ENCODE results near the gene PLLP. TPM values are rescaled to one million over a fixed set of nuclear protein-coding genes. Genes with fewer than 3 reads are reported as not detected.

PLLP gene
- total RNA-seq, 2 donors from 2014 or later, result 5.0 to 8.2 TPM

DNA sequence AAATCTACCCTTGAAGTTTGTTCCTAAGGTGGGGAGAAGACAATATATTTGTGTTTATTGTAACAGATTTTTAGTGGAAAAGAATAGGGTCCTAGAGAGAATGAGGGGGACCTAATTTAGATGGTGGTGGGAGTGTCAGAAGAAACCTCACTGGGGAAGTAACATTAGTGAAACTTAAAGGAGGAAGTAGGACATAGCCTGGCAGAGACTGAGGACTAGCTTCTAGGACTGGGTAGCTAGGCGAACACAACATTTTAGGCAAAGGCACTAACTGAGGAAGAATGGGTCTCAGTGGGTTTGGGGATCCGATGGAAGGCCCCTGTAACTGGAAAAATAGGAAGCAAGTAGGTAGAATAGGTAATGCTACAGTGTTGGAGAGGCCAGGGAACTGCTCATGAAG, 43.6 kb downstream of the PLLP start:
- DNase-seq (no peak), ATAC-seq (no peak)
- intact Hi-C loops (cut with DNase I), result no loop called here

DNA sequence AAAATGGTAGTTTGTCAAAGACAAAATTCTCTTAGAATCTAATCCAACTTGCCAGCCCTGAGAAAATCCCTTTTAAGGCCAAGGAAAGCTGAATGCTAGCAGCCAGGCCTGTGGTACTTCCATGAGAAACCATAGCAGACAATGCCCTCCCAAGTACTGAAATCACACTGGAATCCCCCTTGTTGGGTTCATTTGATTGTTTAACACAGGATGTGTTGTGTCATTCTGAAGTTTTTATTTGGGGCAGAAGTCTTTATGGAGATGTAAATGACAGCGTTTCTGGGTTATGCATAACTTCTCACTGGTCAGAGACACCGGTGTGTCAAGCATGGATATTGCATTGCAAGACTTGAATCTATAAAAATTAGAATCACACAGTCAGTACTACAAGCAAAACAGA, 45.4 kb downstream of the PLLP start:
- DNase-seq, result no peak
- intact Hi-C loops (cut with DNase I), result no loop called here
- no peak for ATAC-seq

DNA sequence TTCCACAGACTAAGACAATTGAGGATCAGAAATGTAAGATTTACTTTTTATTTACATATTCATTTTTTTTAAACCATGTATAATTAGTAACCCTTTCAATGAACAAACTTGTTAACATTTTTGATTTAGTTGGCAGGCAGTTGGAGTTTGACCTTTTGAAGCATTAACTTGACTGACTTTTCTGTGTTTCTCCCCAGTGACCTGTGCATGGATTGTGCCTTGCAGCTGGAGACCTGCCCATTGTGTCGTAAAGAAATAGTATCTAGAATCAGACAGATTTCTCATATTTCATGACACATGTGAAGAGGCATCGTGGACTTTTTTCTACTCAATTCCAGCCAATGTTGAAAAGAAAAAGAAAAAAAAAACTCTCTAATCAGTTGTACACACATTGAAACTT, 45.8 kb downstream of the PLLP start:
- ATAC-seq (no peak), DNase-seq (no peak)
- intact Hi-C loops (cut with DNase I), result no loop called here

DNA sequence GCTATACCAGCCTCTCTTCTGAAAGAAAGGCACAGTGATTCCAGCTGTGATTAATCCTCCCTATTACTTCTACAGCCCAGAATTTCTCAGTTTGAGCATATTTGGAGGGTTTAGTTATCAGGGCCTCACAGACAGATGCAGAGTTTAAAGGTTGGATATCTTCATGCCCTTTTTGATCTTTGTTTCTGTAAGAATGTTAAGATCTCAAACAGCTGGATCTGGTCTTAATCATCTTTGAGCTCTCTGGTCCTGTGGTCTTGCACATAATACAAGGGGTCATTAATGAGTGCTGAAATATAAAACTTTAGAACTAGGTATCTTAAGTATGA, 48.5 kb downstream of the PLLP start:
- no peak for ATAC-seq
- DNase-seq, result no peak
- intact Hi-C loops (cut with DNase I), result no loop called here

DNA sequence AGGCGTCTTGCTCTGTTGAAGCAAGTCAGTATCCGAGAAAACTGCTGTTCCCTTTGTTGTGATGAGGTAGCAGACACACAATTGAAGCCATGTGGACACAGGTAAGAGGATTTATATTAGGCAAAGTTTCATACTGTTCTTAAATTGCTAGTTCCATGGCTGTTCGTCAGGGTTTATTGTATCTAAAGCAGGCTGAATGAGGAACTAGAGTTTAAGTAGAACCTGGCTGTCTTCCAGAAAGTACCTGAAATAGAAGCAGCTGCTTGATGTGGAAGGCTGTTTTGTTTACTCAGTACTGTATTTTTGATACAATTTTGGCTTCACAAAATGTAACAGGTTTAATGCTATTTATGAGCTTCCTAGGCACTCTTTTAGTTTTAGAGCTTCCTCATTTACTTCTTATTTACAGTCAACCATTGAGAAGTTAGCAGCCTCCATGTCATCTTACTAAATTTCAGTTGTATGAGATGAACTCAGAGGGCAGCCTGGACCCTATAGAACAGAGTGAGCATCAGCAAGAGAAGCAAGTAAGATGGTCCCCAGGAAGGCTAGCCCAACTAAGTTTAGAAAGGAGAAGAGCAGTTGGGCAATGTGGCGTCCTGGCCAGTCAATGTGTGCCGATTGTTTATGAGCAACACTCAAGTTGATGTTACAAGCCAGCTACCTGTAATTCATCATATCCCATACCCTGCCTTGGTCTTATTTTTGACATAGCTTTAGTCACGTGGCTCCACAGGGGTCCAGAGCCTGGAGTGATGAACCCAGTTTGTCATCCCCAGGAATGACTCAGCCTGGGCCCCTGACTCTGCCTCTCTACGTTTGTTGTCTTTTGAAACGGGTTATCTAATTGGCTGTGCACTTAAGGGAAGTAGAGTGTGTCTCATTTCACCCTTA, 49.1 kb downstream of the PLLP start:
- no peak for DNase-seq
- intact Hi-C loops (cut with DNase I), result no loop called here
- ATAC-seq, result peak in 1 of 2 donors; percentile 51

DNA sequence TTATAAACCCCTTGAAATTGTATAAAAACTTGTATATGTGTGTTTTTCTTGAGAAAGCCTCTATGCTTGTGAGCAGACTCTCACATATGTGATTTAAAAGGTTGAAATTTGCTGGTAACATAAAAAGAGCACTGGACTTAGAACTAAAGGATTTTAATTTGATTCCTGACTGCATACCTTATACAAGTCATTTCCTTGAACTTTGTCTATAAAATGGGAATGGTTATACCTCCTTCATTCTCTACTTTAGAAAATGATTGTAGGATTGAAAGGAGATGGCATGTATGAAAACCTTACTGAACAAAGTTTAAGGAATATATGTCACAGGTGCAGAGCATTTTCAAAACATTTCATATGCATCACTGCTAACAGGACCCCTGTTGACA, 49.8 kb downstream of the PLLP start:
- ATAC-seq (no peak), DNase-seq (no peak)
- intact Hi-C loops (cut with DNase I), result no loop called here

DNA sequence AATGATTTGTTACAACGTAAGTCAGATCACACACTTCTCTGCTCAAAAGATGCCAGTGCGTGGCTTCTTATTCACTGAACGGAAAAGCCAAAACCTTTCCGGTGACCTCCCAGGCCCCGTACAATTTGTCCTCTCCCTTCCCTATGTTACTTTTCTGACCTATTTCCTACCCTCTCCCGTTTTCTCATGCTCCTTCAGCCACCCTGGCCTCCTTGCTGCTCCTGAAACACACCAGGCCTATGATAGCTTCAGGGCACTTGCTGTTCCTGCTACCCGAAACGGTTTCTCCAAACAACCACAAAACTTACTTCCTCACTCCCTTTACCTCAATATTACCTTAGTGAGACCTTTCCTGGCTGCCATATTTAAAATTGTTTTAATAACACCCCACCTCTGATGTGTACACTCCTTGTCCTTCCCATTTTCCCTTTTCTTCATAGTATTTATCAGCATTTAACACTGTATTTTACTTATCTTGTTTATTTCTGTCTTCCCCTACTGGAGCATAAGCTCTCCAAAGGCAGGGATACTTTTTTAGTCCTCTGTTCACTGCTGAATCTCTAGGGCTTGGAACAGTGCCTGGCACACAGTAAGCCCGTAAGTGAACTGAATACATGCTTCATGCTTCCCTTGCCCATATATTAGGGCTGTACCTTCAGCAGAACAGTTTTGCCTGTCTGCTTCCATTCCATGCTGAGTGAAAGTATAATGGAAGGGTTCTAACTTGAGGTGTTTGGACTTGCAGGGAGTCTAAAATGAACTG, 50.3 kb downstream of the PLLP start:
- intact Hi-C loops (cut with DNase I), result no loop called here
- peak in 1 of 2 donors; percentile 66 for ATAC-seq
- DNase-seq, result no peak

DNA sequence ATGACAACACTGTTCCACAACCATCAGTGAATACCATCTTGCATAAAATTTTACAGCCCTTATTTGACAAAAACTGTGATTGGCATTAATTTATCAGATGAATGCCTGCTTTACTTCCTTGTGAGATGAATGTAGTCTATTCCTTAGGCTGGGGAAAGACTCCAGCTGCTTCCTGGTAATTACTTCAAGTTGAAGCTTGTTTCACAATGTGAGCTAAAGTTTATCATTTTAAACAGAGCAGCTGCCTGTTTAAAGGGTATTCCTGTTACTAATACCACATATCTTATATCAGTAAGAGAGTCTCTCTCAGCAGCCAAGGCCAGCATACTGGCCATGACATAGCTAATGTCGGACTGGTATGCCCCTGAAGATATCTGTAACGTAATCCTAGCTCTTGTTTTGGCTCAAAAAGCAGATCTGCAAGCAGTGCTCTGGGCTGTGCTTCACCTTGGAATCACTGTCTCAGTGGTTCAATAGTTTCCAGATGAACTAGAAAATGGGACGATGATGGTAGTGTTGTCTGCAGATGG, 52.6 kb downstream of the PLLP start:
- intact Hi-C loops (cut with DNase I), result no loop called here
- ATAC-seq, result no peak
- no peak for DNase-seq

DNA sequence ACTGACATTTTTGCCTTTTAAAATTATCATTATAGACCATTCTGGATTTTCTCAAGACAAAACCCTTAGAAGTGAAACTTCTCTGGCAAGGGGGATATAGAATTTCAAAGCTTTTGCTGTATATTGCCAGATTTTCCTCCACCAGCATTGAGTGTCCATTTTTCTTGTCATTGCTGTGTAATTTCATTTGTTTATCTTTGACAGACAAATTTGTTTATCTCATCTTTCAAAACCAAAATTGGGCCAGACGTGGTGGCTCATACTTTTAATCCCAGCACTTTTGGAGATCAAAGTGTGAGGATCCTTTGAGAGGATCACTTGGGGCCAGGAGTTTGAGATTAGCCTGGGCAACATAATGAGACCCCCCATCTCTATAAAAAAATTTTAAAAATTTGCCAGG, 55.4 kb downstream of the PLLP start:
- intact Hi-C loops (cut with DNase I), result no loop called here
- DNase-seq, result no peak
- no peak for ATAC-seq

DNA sequence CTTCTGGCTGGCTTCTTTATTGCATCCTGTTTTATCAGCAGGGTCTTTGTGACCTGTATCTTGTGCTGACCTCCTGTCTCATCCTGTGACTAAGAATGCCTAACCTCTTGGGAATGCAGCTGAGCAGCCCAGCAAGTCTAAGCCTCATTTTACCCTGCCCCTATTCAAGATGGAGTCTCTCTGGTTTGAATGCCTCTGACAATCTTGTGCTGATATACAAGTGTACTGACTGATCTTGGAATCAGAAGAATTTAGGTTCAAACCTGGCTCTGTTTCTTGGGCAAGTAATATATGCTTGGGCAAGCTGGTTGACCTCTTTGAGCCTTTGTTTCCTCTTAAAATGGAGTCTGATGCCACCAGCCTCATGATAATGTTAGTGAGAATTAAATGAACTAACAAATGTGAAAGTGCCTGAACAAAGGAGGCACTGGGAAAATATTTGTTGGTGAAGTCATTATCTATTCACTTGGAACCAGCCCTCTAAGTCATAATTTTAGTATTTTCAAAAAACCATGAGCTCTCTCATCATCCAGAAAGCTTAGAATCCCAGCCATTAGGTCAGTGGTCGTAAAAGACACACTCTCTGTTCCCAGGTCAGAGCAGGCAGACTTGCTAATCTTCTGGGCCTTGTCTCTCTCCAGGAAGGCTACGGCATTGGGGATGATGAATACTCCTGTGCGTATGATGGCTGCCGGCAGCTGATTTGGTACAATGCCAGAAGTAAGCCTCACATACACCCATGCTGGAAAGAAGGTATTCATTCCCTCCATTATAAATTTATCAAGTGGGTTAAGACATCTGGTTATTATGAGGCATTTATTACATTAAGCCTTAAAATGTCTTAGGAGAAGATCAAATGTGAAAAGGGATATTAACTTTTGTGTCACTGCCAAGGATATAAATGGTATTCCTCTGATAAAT, 57.5 kb downstream of the PLLP start:
- intact Hi-C loops (cut with DNase I), result no loop called here
- no peak for DNase-seq
- no peak for ATAC-seq

DNA sequence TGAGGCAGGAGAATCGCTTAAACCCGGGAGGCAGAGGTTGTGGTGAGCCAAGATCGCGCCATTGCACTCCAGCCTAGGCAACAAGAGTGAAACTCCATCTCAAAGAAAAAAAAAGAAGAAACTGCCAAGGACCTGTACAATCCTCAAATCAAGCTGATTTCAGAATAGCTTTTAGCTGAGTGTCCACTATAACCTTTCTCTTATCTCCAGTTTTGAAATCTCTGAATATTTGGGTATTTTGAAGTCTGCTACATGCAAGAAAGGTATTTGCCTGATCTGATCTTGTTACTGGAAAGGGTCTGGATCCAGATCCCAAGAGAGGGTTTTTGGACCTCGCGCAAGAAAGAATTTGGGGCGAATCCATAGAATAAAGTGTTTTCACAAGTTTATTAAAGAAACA, 58.5 kb downstream of the PLLP start:
- intact Hi-C loops (cut with DNase I), result no loop called here
- DNase-seq (no peak), ATAC-seq (no peak)

DNA sequence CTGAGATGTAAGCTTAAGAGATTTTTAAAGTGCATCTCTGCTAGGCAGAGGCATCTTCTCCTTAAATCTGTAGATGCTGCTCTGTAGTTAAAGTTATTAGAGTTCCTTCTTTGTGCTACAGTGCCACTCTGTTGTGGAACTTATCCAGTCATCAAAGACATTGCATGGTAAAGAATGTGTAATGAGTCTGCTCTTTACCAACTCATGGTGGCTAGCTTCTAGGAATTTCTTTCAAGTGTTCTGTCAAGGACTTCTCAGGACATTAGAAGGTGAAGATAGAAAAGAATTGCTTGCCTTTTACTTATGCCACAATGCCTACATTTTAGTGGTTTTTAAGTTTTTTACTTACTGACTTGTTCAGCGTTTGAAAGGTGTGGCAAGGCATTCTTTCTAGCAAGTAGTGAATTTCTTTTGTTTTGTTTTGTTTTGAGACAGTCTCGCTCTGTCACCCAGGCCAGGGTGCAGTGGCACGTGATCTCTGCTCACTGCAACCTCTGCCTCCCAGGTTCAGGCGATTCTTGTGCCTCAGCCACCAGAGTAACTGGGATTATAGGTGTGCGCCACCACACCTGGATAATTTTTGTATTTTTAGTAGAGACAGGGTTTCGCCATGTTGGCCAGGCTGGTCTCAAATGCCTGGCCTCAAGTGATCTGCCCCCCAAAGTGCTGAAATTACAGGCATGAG, 59.7 kb downstream of the PLLP start:
- ATAC-seq (no peak), DNase-seq (no peak)
- intact Hi-C loops (cut with DNase I), result no loop called here

DNA sequence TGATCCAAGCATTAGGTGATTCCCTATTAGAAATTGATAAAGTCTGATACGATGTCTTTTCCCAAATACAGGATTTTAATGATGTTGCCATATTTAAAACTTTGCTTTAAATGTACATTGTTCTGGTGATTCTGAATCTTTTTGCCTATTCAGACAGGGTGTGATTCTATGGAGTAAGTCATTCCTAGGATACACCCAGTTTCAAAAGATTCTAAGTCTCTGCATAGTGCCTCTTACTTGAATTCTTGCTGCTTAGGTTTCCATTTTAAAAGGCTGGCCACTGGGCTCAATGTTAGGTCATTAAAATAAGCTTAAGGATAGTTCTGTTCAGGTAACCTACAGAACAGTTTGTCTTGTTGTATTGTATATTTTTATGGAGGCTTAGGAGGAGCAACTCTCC, 61.4 kb downstream of the PLLP start:
- intact Hi-C loops (cut with DNase I), result no loop called here
- DNase-seq (no peak), ATAC-seq (no peak)

DNA sequence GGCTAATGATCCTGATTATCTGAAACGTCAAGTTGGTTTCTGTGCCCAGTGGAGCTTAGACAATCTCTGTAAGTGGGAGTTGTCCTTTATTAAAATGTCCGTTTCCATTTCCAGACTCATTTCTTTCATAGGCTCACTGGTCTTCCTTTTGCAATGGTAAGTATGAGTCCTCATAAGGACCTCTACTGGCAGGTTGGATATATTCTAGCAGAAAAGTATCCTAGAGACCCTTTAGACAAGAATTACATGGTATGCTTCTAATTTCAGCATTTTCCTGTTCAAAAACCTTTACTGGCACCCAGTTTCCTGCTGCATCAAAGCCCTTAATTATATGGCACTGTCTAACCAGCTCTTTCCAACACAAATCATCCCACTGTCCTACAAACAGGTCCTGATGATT, 67.5 kb downstream of the PLLP start:
- intact Hi-C loops (cut with DNase I), result no loop called here

DNA sequence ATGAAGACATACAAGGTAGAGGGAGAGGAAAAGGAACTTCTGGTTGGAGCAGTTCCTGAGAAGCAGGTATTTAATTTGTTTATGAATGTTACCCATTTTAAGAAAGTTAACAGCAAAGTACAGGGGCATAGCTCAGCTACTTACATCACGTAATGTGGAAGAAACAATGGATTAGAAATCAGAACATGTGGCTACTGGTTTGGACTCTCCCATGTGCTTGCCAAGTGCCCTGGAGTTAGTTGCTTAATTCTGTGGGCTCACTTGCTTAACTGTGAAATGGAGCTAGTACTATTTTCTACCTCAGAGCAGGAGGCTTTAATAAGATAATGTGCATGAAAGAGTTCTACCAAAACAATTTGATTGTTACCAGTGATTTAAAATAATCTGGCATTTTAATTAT, 71.0 kb downstream of the PLLP start:
- ATAC-seq (no peak), DNase-seq (no peak)
- intact Hi-C loops (cut with DNase I), result no loop called here

More for the DNA sequence above, 67.5 kb downstream of the PLLP start:
- ATAC-seq, result no peak
- DNase-seq, result no peak

DNA sequence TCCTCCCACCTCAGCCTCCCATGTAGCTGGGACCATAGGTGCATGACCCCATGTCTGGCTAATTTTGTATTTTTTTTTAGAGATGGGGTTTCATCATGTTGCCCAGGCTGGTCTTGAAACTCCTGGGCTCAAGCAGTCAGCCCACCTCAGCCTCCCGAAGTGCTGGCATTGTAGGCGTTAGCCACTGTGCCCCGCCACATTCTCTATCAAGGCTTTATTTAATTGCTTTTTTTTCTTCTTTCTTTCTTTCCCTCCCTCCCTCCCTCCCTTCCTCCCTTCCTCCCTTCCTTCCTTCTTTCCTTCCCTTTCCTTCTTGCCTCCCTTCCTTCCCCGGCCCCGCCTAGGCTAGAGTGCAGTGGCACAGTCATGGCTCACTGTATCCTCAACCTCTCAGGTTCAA, 74.7 kb downstream of the PLLP start:
- intact Hi-C loops (cut with DNase I), result no loop called here
- ATAC-seq (no peak), DNase-seq (no peak)

DNA sequence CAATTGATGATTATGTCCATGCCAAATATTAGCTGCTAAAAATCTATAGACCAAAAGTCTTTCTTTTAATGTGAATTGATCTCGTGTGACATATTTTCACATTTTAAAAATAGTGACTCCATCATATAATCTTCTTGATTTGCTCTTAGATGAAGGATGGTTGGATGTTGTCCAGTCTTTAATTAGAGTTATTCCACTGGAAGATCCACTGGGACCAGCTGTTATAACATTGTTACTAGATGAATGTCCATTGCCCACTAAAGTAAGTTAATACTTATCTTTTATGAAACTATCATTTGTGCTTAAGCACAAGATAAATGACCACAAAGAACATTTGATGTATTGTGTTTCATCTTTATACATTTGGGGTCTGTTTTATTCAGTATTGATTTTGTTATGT, 75.5 kb downstream of the PLLP start:
- no peak for ATAC-seq
- no peak for DNase-seq
- intact Hi-C loops (cut with DNase I), result no loop called here
